Endothelial cell of umbilical vein (primary cell): ENCODE data around the gene ZNF496. TPM values are rescaled to one million over a fixed set of nuclear protein-coding genes. Genes with fewer than 3 reads are reported as not detected.

Source experiments
- BruUV-seq: library from RNA; stranded (reverse); fragments of 400-500 nt; replicated peaks from 2 replicates; lab custom pipeline; 2021; lab: Mats Ljungman, UMichigan
- CTCF ChIA-PET: fragments of 300-600, 350-600 bp; sonication (Branson Sonifier 250); formaldehyde crosslinking; loops from one replicate; lab custom pipeline; 2021; ENCODE audit warnings: antibody characterized with exemption, inconsistent platforms; lab: Charles Lee
- POLR2A ChIA-PET: fragments of 300-600, 350-600 bp; sonication (Branson Sonifier 250); formaldehyde crosslinking; loops from one replicate; lab custom pipeline; 2021; ENCODE audit warnings: antibody characterized with exemption, inconsistent platforms; lab: Charles Lee
- DNase-seq: peaks from one replicate; pipeline ENCODE4 v3.0.0-alpha.2; 2011; ENCODE audit warnings: low read depth, low spot score
- FAIRE-seq: peaks from 2 replicates; lab custom pipeline; 2011; peaks lifted over from hg19 to GRCh38; lab: Jason Lieb, UNC
- H2AFZ ChIP-seq: 2 replicates; pipeline ENCODE4 v1.6.0; 2012; ENCODE audit warnings: low read depth, low read length, control low read depth, inconsistent platforms
- H3K27ac ChIP-seq: 2 replicates; pipeline ENCODE4 v1.5.1; 2011; ENCODE audit warnings: low read depth, mild to moderate bottlenecking, control low read depth, low read length, moderate library complexity; ENCODE audit not compliant: insufficient read depth
- H3K27me3 ChIP-seq, 2 experiments: 2 replicates each; pipeline versions ENCODE4 v1.6.0 to v1.6.1; 2011; ENCODE audit warnings: low read length in 2 of 2, mixed read lengths in 1 of 2; ENCODE audit not compliant: control insufficient read depth in 2 of 2, insufficient read depth in 2 of 2
- H3K36me3 ChIP-seq, 2 experiments: 2 replicates in 1 of 2; 3 replicates in 1 of 2; pipeline ENCODE4 v1.5.1; 2011; ENCODE audit warnings: low read length in 2 of 2, mild to moderate bottlenecking in 1 of 2, moderate library complexity in 1 of 2; ENCODE audit not compliant: control insufficient read depth in 2 of 2, insufficient read depth in 2 of 2; ENCODE audit errors: extremely low read depth in 1 of 2
- H3K4me1 ChIP-seq: 3 replicates; pipeline ENCODE4 v1.5.1; 2011; ENCODE audit warnings: mild to moderate bottlenecking, low read length; ENCODE audit not compliant: control insufficient read depth, insufficient read depth; ENCODE audit errors: extremely low read depth
- H3K4me2 ChIP-seq: 2 replicates; pipeline ENCODE4 v1.6.1; 2011; ENCODE audit warnings: low read length, control low read depth, mixed read lengths; ENCODE audit not compliant: insufficient read depth
- H3K4me3 ChIP-seq, 3 experiments: fragments of 200-600 bp in 1 of 3; sonication (generic), shearing (Covaris generic) in 1 of 3; replicated peaks in 1 of 3; 2 replicates each; pipeline ENCODE4 v1.5.1; 2011 to 2016; ENCODE audit warnings: control low read depth in 3 of 3, low read length in 3 of 3, mild to moderate bottlenecking in 2 of 3, inconsistent platforms in 1 of 3, low read depth in 1 of 3, moderate library complexity in 1 of 3; ENCODE audit not compliant: insufficient read depth in 1 of 3
- H3K79me2 ChIP-seq: 2 replicates; pipeline ENCODE4 v1.6.0; 2012; ENCODE audit warnings: low read length, inconsistent platforms; ENCODE audit not compliant: control insufficient read depth, insufficient read depth
- H3K9ac ChIP-seq: replicated peaks from 2 replicates; pipeline ENCODE3; 2011; ENCODE audit warnings: low read length, control low read depth; ENCODE audit not compliant: insufficient read depth; ENCODE audit errors: extremely low read depth
- H3K9me1 ChIP-seq: replicated peaks from 3 replicates; pipeline ENCODE4 v1.6.0; 2011; ENCODE audit warnings: mild to moderate bottlenecking, low read length; ENCODE audit not compliant: control insufficient read depth, insufficient read depth; ENCODE audit errors: extremely low read depth
- H3K9me3 ChIP-seq: replicated peaks from 2 replicates; pipeline ENCODE4 v1.5.1; 2012; ENCODE audit warnings: low read length, inconsistent platforms; ENCODE audit not compliant: control insufficient read depth, insufficient read depth
- H4K20me1 ChIP-seq: replicated peaks from 2 replicates; pipeline ENCODE3; 2011; ENCODE audit warnings: mild to moderate bottlenecking, low read length; ENCODE audit not compliant: control insufficient read depth, insufficient read depth; ENCODE audit errors: extremely low read depth
- FOS ChIP-seq: IDR thresholded peaks from 2 replicates; pipeline ENCODE4 v1.6.1; 2011; ENCODE audit warnings: mild to moderate bottlenecking, low read length, moderate library complexity, borderline replicate concordance; ENCODE audit not compliant: insufficient read depth
- POLR2A ChIP-seq: IDR thresholded peaks from 2 replicates; pipeline ENCODE4 v1.6.1; 2012; ENCODE audit warnings: low read depth, mild to moderate bottlenecking, control low read depth, low read length
- dilution Hi-C: fragments of 300-500 bp; cut with MboI; formaldehyde crosslinking; loops from one replicate; pipeline ENCODE4 v1.15.0; 2019; ENCODE audit warnings: low sequenced_read_pairs; ENCODE audit not compliant: extremely low pct_ligation_motif_present
- intact Hi-C: fragments of 100-400 bp; cut with micrococcal nuclease; formaldehyde crosslinking; loops from one replicate; pipeline ENCODE4 v1.10.0; 2022
- polyA plus RNA-seq, 4 experiments: library from polyadenylated mRNA; depleted of rRNA in 3 of 4; stranded (reverse) in 3 of 4; unstranded in 1 of 4; fragments of >200 nt; gene quantifications; 2 replicates each; pipeline versions ENCODE4 v1.2.1 to v1.2.3, GENCODE V29; 2011 to 2012; ENCODE audit warnings: missing spikeins in 1 of 4
- total RNA-seq: library from RNA; stranded (reverse); gene quantifications from 2 replicates; pipeline ENCODE4 v1.2.3, GENCODE V29; 2021

ZNF496 gene
- total and polyA plus RNA-seq, 2 donors (not counting 3 experiments of a cell fraction or from before 2014, with no cell fraction given) = 22.4 to 46.0 TPM

- TF ChIP-seq POLR2A = no peak
- no TSS peak for BruUV-seq
- peaks cover 0 to 4% of the 10 kb centered on the region in 2 experiments for H3K36me3 ChIP-seq
- no peak overlapping the region for H3K9ac ChIP-seq
- peaks cover 17% of the 10 kb centered on the region for H3K4me1 ChIP-seq
- no peak overlapping the region for H3K4me3 ChIP-seq
- no peak overlapping the region for H2AFZ ChIP-seq
- H3K79me2 ChIP-seq = peaks cover 15% of the 10 kb centered on the region
- DNase-seq = no peak
- H3K27ac ChIP-seq = no peak overlapping the region
- H3K9me1 ChIP-seq = no peaks in the 10 kb centered on the region
- no peaks in the 10 kb centered on the region for H3K27me3 ChIP-seq
- H3K4me2 ChIP-seq = no peak overlapping the region
- ChIA-PET POLR2A (no interaction called here), CTCF (no interaction called here)
- FAIRE-seq = no peak
- dilution Hi-C loops = no loop called here
- H3K9me3 ChIP-seq = no peaks in the 10 kb centered on the region
- no peaks in the 10 kb centered on the region for H4K20me1 ChIP-seq
- intact Hi-C loops = loop anchor here (5.0 kb wide), 2 partner anchors 427 to 1457 kb away; no protein-coding TSS in a partner anchor
Observed at GRCh38 chr1:247334378-247335133, 2.9 kb upstream of the ZNF496 start.

DNA sequence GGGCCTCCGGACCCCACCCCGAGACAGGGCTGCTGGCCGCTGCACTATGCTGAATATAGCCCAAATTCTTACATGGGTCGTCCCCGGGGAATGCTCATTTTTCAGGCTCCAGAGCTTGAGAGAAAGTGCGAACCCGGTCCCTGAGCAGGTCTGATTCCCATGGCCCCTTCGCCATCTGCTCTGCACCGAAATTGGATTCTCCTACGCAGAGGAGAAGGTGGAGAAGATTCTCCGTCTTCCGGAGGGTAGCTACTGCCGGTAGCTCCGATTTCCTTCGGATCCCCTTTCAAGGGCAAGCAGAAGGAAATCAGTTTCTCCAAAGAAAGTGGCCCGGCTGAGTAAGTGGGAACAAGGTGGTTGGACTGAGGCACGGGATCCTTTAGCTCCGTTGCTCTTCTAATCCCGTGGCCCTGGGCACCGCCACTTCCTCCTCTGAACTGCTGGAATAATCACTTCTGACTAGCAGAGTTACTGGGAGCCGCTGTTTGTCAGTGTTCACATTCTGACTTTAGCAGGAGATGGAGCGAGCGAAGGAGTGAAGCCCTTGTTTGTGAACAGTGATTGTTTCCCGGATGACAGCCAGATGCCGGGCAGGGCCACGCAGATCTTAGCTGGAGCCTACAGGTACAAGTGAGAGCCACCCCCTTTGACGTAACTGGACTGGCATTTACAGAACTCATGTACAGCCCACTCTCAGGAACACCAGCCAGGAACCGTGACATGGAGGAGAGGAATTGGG, 1.1 kb upstream of the ZNF496 start:
- H3K9me1 ChIP-seq = no peaks in the 10 kb centered on the region
- H3K79me2 ChIP-seq = peaks cover 21% of the 10 kb centered on the region
- peak; percentile 21 for FAIRE-seq
- peak overlapping the region; percentile 55 for H2AFZ ChIP-seq
- TF ChIP-seq FOS = no peak
- intact Hi-C loops = loop anchor here (2.0 to 5.0 kb wide), 2 partner anchors 228 to 425 kb away; partner anchors contain the start of gene ZNF669
- peaks cover 17% of the 10 kb centered on the region for H3K4me1 ChIP-seq
- no peak overlapping the region for H3K27ac ChIP-seq
- no peaks in the 10 kb centered on the region for H3K9me3 ChIP-seq
- dilution Hi-C loops = no loop called here
- ChIA-PET POLR2A (interaction anchor here (0.6 kb wide), 1 partner anchor 203 kb away, joined by 3 read pairs; no protein-coding TSS in a partner anchor), CTCF (interaction anchor here (1.4 to 1.9 kb wide), 3 partner anchors 10 to 57 kb away, joined by 3 to 12 read pairs (median 3); no protein-coding TSS in a partner anchor)
- H3K4me3 ChIP-seq = peak overlapping the region in 2 of 3 experiments; percentile 40 to 57
- BruUV-seq = TSS peak; percentile 32
- peak; percentile 18 for DNase-seq
- H4K20me1 ChIP-seq = no peaks in the 10 kb centered on the region
- no peaks in the 10 kb centered on the region for H3K27me3 ChIP-seq
- H3K4me2 ChIP-seq = peak overlapping the region; percentile 64
- H3K36me3 ChIP-seq = peaks cover 10 to 19% of the 10 kb centered on the region in 2 experiments
- H3K9ac ChIP-seq = peak overlapping the region; percentile 94
